Endothelial cell of hepatic sinusoid (primary cell): ENCODE measurements around the gene SAP30BP.

ENCODE experiments used
- in situ Hi-C: cut with HindIII; loops from 2 replicates; pipeline ENCODE4 v1.10.0; 2017; ENCODE audit warnings: low sequenced_read_pairs

SAP30BP gene

GRCh38 chr17:75645889-75646637 is 21.1 kb upstream of the SAP30BP start:
- in situ Hi-C loops, result loop anchor here (10.0 kb wide), 1 partner anchor 51 kb away; no protein-coding TSS in a partner anchor

DNA sequence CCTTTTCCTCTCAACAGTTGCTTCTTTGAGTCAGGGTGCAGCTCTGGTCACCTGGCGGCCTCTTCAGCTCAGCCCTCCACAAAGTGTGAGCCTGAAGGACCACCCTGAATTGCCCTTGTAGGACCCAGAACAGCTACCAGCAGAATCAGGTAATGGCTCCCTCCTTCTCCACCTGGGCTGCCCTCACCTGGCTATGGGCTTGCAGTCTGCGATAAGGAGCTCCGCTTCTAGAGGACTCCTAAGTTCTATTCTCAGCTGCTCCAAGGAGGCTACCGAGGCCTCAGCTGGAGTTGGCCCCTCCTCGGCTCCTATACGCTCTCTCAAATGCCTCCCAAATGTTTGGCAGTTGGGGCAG is 20.5 kb upstream of the SAP30BP start:
- in situ Hi-C loops, result loop anchor here (10.0 kb wide), 1 partner anchor 52 kb away; no protein-coding TSS in a partner anchor

- in situ Hi-C loops, result loop anchor here (10.0 kb wide), 1 partner anchor 52 kb away; no protein-coding TSS in a partner anchor
Measured at GRCh38 chr17:75647061-75647460, 20.1 kb upstream of the SAP30BP start.

- in situ Hi-C loops, result loop anchor here (10.0 kb wide), 1 partner anchor 53 kb away; no protein-coding TSS in a partner anchor
Measured at GRCh38 chr17:75647921-75648320, 19.2 kb upstream of the SAP30BP start.

DNA sequence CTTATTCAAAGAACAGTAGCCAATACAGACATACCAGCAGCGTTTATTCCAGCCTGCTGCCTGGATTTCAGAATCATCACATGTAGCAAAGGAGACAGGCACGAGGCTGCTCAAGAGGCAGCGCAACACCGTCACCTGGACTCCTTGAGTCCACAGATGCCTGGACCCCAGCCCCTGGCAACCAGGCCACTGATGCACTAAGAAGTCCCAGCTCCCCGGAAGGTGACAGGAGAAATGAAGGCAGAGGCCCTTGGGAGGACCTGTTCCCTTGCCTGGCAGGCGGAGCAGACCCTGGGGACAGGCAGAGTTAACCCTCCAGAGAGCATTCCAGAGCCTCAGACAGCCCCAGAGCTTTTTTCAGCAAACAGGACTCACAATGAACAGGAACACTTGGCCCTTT is 17.5 kb upstream of the SAP30BP start:
- in situ Hi-C loops, result loop anchor here (10.0 kb wide), 1 partner anchor 55 kb away; no protein-coding TSS in a partner anchor

DNA sequence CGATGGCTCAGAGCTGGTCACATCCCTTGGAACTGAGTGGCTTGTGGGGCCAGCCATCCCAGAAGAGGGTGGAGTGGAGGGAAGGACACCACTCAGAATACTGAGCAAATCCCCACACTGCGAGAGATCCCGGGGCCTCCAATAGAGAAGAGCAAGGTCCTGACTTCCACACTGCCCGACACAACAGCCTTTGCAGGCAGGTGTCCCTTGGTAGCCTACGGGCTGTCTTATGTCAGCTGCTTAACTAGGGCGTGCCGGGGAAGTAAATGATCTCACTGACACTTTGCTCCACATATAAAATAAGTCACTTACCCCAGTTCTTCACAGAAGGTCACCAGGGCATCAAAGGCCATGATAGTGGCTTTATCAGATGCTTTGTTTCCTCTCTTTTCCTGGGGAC is 16.3 kb upstream of the SAP30BP start:
- in situ Hi-C loops, result no loop called here

- in situ Hi-C loops, result no loop called here
Measured at GRCh38 chr17:75652341-75652740, 14.8 kb upstream of the SAP30BP start.

DNA sequence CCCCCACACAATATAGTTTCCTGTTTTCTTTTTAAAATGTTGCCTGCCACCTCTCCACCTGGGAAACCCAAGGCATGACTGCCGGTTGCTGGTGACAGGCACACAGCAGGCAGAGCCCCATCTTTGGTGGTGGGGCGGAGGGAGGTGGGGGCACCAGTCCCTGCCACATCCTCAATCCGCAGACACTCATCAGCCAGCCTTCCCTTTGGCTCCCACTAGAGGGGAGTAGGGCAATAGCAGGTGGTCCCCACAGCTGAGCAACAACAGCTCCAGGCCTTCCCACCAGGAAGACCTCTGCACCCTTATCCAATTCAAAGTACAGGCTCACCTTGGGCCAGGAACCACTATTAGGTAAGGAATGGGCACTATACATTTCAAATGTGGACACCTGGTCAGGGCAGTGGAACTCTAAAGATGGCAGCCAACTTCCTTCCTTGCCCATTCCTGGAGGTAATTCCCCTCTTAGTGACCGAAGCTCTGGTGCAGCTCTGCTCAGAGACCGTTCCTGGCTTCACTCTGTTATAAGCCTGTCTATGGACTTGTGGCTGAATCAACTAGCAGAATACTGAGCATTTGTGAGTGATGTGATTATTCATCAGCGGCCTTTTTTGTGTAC is 14.1 kb upstream of the SAP30BP start:
- in situ Hi-C loops, result no loop called here

DNA sequence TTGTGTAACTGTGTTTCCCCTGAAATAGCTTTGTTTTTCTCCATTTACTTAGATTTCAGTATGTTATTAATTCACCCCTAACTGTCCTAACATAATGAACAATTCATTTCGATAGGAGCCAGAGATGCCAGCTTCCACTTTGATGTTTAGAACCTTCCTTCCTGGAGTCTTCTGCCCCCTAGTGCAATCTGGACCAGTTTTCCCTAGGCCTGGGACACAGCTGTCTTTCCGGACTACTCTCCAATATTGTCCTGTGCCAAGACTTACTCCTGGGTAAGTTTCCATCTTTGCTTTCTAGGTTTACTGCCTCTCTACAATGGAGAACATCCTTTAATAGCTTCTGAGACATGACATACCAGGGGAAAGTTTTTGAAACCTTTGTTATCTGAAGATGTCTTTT is 13.0 kb upstream of the SAP30BP start:
- in situ Hi-C loops, result no loop called here

GRCh38 chr17:75658237-75658636 is 8.9 kb upstream of the SAP30BP start:
- in situ Hi-C loops, result no loop called here

DNA sequence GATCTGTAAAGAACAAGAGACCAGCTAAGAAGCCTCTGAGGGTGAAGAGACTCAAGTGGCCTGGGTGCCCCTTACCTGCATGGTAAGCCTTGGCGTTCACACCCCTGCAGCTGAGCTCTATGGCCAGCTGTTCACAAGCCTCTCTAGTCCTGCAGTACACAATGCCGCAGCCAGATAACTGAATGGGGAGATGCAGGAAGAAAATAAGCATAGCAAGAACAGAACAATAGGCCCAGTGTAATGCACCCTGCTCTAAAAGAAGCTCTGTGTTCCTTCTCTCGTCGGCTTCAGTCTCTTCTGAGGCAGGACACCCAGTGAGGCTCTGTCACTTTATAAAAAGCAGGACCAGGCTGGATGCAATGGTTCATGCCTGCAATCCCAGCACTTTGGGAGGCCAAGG is 5.6 kb upstream of the SAP30BP start:
- in situ Hi-C loops, result no loop called here

DNA sequence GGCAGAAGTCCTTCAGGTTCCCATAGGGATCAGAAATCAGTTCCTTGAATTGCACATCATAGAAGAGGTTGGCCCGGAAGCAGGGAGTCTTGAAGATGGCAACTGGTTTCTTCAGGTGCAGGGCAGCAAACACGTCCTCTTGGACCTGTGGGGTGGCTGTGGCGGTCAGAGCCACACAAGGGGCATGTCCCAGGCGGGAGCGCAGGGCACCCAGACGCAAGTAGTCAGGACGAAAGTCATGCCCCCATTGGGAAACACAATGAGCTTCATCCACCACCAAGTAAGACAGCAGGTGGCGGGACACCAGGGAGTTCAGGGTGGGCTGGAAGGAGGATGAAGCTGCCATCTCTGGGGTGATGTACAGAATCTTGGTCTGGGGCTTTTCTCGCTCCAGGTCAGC is 4.6 kb upstream of the SAP30BP start:
- in situ Hi-C loops, result no loop called here

DNA sequence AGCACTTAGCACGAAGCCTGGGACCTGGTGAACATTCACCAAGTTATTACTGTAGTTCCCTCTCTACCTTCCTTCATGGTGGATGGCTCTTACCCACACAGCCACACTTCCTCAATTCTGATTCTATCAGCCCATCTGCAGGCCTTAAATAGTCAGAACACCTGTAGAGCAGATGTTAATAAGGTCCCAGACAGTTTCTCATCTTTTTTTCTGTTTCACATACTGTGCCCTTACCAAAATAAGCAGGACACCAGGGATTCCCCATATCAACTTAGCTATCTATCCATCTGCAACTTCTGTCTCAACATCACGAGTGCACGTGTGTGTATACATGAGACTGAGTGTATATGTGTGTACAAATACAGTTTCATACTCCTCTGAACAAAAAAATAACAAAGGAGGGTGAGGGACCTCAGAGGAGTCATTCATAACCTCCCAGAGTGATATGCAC is 3.0 kb upstream of the SAP30BP start:
- in situ Hi-C loops, result no loop called here

DNA sequence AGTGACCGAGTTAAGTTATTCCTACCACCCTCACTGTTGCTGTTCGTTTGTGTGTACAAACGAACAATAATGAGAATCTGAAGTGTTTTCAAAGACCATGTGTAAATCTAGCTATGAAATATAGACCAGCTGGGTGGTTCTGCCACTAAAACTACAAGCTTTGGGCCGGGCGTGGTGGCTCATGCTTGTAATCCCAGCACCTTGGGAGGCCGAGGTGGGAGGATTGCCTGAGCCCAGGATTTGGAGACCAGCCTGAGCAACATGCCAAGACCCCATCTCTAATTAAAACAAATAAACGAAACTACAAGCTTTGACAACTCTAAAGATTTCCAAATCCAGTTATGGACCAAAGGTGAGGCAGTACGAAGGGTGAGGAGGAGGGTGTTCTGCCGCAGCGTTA is 1.2 kb upstream of the SAP30BP start:
- in situ Hi-C loops, result no loop called here

DNA sequence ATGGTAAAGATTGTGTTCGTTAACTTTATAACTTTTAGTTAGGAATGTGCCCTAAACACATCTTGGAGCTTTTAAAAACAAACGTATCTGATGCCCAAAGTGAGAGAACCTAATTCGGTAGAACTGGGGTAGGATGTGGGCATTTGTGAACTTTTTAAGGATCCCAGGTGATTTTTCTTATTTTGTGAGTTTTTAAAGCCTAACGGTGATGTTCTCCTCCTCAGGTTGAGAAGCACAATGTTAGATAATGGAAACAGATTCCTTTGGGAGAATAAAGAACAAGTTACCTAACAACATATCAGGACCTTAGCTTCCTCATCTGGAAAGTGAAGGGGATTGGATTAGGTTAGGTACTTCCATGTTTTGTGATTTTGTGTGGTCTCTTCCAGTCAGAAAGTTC is 687 bp downstream of the SAP30BP start:
- in situ Hi-C loops, result no loop called here

DNA sequence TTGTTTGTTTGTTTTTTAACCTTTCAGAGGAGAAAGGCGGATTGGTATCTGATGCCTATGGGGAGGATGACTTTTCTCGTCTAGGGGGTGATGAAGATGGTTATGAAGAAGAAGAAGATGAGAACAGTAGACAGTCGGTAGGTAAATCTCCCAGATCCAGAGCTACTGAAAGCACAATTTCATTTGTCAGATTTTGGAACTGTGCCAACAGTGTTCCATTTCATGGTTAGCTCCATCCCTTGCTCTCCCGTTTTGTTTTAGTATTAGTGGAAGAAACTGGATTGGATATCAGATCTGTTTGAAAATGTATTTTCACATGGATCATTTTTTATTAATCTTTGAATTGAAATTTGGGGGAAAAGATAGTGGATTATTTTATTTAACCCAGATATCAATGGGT is 1.4 kb downstream of the SAP30BP start:
- in situ Hi-C loops, result no loop called here

DNA sequence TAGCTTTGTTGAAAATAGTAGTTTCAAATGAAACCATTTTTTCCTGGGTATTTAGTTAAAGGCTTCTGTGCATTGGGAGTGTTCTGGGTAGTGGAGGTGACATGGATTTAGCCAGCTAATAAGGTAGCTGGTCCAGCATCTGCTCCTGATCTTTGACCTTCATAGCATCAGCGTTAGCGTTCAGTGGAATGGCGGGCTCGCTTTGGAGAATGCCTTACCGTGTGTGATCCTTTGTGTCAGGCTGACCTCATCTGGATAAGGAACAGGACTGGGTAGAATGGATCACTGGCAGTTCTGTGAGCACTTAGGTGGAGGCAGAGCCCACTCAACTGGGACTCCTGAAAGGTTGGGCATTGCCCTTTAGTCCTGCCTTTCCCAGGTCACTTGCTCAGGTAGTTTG is 3.7 kb downstream of the SAP30BP start:
- in situ Hi-C loops, result no loop called here

DNA sequence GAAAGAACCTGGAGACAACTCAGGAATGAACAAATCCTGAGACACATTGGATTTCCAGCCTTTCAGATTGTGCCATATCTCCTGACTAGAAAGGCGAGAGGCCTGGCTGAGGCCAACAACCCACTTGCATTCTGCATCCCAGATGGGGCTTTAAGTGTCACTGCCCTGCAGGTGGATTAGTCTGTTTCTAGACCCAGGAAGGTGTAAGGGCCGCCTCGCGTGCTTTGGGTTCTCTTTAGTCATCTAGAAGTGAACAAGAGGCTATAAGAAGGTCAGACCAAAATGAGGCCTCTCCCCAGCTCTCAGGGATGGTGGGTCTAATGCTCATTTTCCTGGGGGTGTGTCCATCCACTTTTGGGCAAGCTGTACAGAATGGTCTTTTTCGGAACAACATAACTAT is 4.9 kb downstream of the SAP30BP start:
- in situ Hi-C loops, result no loop called here

DNA sequence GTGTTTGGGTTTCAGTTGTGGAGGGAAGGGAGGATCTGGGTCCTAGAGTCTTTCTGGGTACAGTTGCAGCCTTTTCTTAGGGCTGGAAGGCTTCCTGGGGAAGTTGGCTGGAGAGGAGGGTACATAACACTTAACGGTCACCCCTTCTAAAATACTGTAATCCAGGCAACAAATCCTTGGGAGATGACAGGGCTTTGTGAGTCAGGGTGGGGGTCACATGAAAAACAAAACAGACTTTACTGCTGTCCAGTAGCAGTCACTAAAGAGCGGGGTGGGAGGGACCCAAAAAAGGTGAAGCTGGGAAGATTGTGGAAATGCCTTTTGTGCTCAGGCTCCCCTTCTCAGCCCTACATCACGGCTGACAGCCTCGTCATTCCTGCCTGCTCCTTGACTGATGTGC is 6.3 kb downstream of the SAP30BP start:
- in situ Hi-C loops, result no loop called here

DNA sequence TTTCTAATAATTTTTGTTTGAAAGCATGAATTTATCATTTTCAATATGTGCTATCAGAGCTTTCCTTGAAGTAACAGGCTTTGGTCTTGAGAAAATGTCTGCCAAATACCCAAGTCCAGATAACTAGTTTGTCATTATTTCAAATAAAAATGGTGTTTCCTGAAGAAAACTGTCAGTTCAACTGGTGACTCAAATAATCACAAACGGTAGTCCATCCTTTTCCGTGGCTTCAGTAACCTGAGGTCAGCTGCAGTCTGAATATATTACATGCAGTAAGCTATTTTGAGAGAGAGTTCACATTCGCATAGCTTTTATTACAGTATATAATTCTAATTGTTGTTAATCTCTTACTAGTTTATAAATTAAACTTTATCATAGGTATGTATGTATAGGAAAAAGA is 9.3 kb downstream of the SAP30BP start:
- in situ Hi-C loops, result no loop called here

- in situ Hi-C loops, result loop anchor here (5.0 kb wide), 1 partner anchor 63 kb away; no protein-coding TSS in a partner anchor
Measured at GRCh38 chr17:75679706-75680211, 12.6 kb downstream of the SAP30BP start.

GRCh38 chr17:75680431-75680830 is 13.3 kb downstream of the SAP30BP start:
- in situ Hi-C loops, result loop anchor here (5.0 kb wide), 1 partner anchor 62 kb away; no protein-coding TSS in a partner anchor
